HCT116 (cell line): ENCODE measurements around the gene TYRP1.

Experiments
- CTCF ChIP-seq, 3 experiments: fragments of 200-600 bp in 1 of 3; sonication (generic) in 1 of 3; IDR thresholded peaks in 2 of 3; conservative IDR thresholded peaks in 1 of 3; 2 replicates each; pipeline ENCODE4 v1.5.1; 2012 to 2017; ENCODE audit warnings: low read depth in 2 of 3, low read length in 2 of 3, antibody characterized with exemption in 1 of 3, borderline replicate concordance in 1 of 3, control low read depth in 1 of 3, mild to moderate bottlenecking in 1 of 3, mixed read lengths in 1 of 3, mixed run types in 1 of 3, moderate library complexity in 1 of 3; ENCODE audit not compliant: insufficient read depth in 1 of 3
- EZH2 ChIP-seq: fragments of 200-600 bp; sonication (generic); IDR thresholded peaks from 2 replicates; pipeline ENCODE4 v1.6.1; 2017; ENCODE audit warnings: antibody characterized with exemption, mixed run types

DNA sequence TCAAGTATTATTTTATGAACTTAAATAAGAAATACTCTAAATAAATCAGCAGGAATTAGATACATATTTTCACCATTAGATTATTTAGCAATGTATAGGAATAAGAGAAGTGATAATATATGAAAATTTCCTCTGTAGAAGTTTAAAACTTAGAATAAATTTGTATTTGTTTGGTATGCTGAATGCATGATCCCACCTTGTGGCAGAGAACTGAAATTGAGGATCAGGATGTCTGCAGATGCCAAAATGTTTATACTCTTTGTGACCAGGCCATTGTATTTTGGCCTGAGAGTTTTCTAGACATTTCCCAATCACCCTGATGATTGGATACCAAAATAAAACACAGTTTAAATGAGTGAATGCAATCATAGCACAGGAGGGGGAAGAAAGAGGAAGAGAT, 6.3 kb downstream of the TYRP1 start:
- peak in 2 of 3 experiments; percentile 26 to 30; a peak in 2 of 6 replicates for TF ChIP-seq CTCF (IDR thresholded peaks at IDR 0.05 in 2 of 3, conservative IDR thresholded peaks at IDR 0.05 in 1 of 3; ENCODE audit: borderline replicate concordance in 1 of 3, insufficient read depth in 1 of 3, low read depth in 2 of 3, low read length in 2 of 3)
- no peak for TF ChIP-seq EZH2
